VCaP (cell line): Measurements from ENCODE around the gene PERP.

ENCODE experiments used
- H3K27ac ChIP-seq: fragments of 450-650 bp; 2 replicates; pipeline ENCODE4 v1.5.1; 2017
- CTCF ChIP-seq: fragments of 450-650 bp; conservative IDR thresholded peaks from 2 replicates; pipeline ENCODE4 v1.5.1; 2017; ENCODE audit warnings: mild to moderate bottlenecking, moderate library complexity

The PERP gene

GRCh38 chr6:138104618-138105213 is 2.5 kb downstream of the PERP start:
- no peak overlapping the region for H3K27ac ChIP-seq
- no peak for TF ChIP-seq CTCF

- H3K27ac ChIP-seq: no peak overlapping the region
- no peak for TF ChIP-seq CTCF
These were observed 3.3 kb downstream of the PERP start for GRCh38 chr6:138103871-138104270.

- TF ChIP-seq CTCF: no peak
- H3K27ac ChIP-seq: no peak overlapping the region
These were observed 5.1 kb downstream of the PERP start for GRCh38 chr6:138101946-138102731.

- H3K27ac ChIP-seq: no peak overlapping the region
These were observed 7.4 kb downstream of the PERP start for GRCh38 chr6:138099832-138100231.

GRCh38 chr6:138098306-138098705 is 8.9 kb downstream of the PERP start:
- H3K27ac ChIP-seq: no peak overlapping the region
- TF ChIP-seq CTCF: no peak

More at GRCh38 chr6:138099832-138100231, 7.4 kb downstream of the PERP start:
- TF ChIP-seq CTCF: no peak

DNA sequence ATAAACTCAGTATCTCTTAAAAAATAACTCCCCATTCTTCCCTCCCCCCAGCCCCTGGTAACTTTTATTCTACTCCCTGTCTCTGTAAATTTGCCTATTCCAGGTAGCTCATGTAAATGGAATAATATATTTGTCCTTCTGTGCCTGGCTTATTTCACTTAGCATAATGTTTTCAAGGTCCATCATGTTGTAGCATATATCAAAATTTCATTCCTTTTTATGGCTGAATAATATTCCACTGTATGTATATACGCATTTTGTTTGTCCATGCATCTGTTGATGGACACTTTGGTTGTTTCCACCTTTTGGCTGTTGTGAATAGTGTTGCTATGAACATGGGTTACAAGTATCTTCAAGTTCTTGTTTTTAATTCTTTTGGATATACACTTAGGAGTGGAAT is 13.0 kb downstream of the PERP start:
- no peak overlapping the region for H3K27ac ChIP-seq
- no peak for TF ChIP-seq CTCF

GRCh38 chr6:138093632-138094031 is 13.6 kb downstream of the PERP start:
- TF ChIP-seq CTCF: no peak

More at GRCh38 chr6:138093632-138094031, 13.6 kb downstream of the PERP start:
- H3K27ac ChIP-seq: no peak overlapping the region
